Measurements from ENCODE around the gene MICOS13. TPM values are rescaled to one million over a fixed set of nuclear protein-coding genes. Genes with fewer than 3 reads are reported as not detected.

MICOS13 gene
- total RNA-seq (53.0 and 55.3 TPM in 2 replicates), polyA plus RNA-seq (86.1 and 115 TPM in 2 replicates), polyA minus RNA-seq (11.8 and 15.2 TPM in 2 replicates), Bru-seq, nascent RNA (percentile 59 among the genes with signal in this experiment), BruChase-seq, experiment 1, labeled RNA remaining after a 6-hour chase (percentile 54 among the genes with signal in this experiment), BruChase-seq, experiment 2, labeled RNA remaining after a 2-hour chase (percentile 50 among the genes with signal in this experiment)
- 38.6 and 56.1 TPM in 2 replicates for polyA plus RNA-seq (2011; cell fraction: cytosol; rRNA removed)
- 12.5 and 16.9 TPM in 2 replicates for polyA plus RNA-seq (2011; cell fraction: nucleus; rRNA removed)
- 41.0 and 68.2 TPM in 2 replicates for polyA plus RNA-seq (2012)
- polyA minus RNA-seq (2011; cell fraction: cytosol; rRNA and poly(A)+ RNA removed) = 14.3 TPM
- polyA minus RNA-seq (2011; cell fraction: nucleus; rRNA and poly(A)+ RNA removed) = 2.9 and 4.7 TPM in 2 replicates
- long read RNA-seq, transcript C19orf70-204 (4 exons, 655 nt) = minor isoform, 11 of 282 reads
- long read RNA-seq, transcript C19orf70-201 (4 exons, 896 nt) = major isoform, 262 of 282 reads
- long read RNA-seq, partial matches to known transcripts = 3 of 282 reads
- long read RNA-seq, other reads (novel, unspliced or antisense) = 2 of 282 reads

DNA sequence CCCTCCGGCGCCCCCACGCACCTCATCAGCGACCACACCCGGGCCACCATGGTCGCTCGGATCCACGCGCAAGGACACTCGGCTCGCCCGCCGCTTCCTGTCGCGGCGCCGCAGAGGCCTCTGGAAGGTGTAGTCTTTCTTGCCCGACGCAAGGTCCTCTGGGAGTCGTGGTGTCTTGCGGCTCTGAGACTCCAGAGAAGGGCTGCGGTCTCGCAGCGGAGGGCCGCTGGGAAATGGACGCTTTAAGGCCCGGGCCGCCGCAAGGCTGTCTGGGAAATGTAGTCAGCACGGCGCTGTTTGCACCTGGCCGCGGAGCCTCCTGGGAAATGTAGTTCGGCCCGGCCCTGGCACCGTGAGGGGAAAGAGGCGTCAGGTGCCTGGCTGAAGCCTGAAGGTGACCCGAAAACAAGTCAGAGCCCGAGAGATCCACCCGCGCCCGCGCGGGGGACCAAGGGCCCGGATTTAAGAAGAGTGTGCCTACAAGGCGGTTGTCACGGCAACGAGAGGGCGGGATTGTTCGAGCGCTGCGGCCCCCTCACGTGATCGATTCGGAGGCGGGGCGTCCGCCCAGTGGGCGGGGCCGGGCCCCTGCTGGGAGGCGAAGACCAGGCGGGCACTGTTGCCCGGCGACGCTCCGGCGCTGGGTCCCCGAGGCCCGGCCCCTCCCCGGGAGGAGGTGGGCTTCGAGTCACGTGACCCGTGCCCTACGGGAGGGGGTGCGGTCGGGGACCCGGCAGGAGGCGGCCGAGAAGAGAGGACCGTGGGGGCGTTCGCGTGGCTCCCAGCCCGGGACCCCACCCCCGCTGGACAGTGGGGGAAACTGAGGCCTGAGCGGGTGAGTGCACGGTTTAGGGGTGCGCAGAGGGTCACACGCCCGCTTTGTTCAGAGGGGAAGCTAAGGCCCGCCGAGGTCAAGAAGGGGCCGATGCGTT, at the start of gene MICOS13, which contains the start of gene HSD11B1L:
MICOS13 (minus strand) TSS at position 80 of the 932 bp plus-strand sequence; CDS start at position 50, 30 bp downstream.
HSD11B1L (plus strand) TSS at position 591 of the 932 bp plus-strand sequence. CDS start 3,806 bp downstream, outside the sequence.
- FAIRE-seq (peak; percentile 99), DNase-seq (ENCODE audit: low read depth, low spot score) (peak; percentile 99)
- Histone ChIP-seq H3K4me1 (ENCODE audit: control insufficient read depth, extremely low read depth, insufficient read depth, low read length) (peaks cover 10% of the 10 kb centered on the region), H2AFZ (ENCODE audit: low read depth, low read length) (peak within 1 kb of the TSS; percentile 82), H4K20me1 (replicated peaks; ENCODE audit: control insufficient read depth, extremely low read depth, insufficient read depth, low read length) (no peaks in the 10 kb centered on the region), H3K27ac (ENCODE audit: insufficient read depth, low read depth, low read length) (peak within 1 kb of the TSS; percentile 83), H3K9me3 (replicated peaks; ENCODE audit: control insufficient read depth, insufficient read depth, low read length) (no peaks in the 10 kb centered on the region), H3K36me3 (ENCODE audit: control insufficient read depth in 2 of 2, extremely low read depth in 1 of 2, insufficient read depth in 2 of 2, low read length in 2 of 2) (peaks cover 0 to 5% of the 10 kb centered on the region in 2 experiments), H3K9ac (replicated peaks; ENCODE audit: extremely low read depth, insufficient read depth, low read length) (peak within 1 kb of the TSS; percentile 91), H3K4me3 (replicated peaks in 1 of 3; ENCODE audit: insufficient read depth in 1 of 3, low read depth in 1 of 3, low read length in 3 of 3) (peak within 1 kb of the TSS; percentile 65 to 91 (median 90)), H3K9me1 (replicated peaks; ENCODE audit: control insufficient read depth, extremely low read depth, insufficient read depth, low read length) (no peaks in the 10 kb centered on the region), H3K79me2 (ENCODE audit: control insufficient read depth, insufficient read depth, low read length) (peaks cover 9% of the 10 kb centered on the region), H3K27me3 (ENCODE audit: control insufficient read depth in 2 of 2, insufficient read depth in 2 of 2, low read length in 2 of 2) (no peaks in the 10 kb centered on the region), H3K4me2 (ENCODE audit: insufficient read depth, low read length) (peak within 1 kb of the TSS; percentile 91)
- ChIA-PET CTCF (interaction anchor here (1.0 kb wide), 1 partner anchor 9 kb away, joined by 4 read pairs; the partner anchor contains the start of gene RPL36), POLR2A (no interaction called here)
- BruUV-seq (replicated peaks) = no TSS peak
- intact Hi-C loops (cut with micrococcal nuclease) = loop anchor here (1.0 to 2.0 kb wide), 2 partner anchors 10 to 58 kb away; partner anchors contain the start of genes RPL36, SAFB and SAFB2
- TF ChIP-seq POLR2AphosphoS5 (IDR thresholded peaks at IDR 0.05; ENCODE audit: insufficient read depth, low read depth, low read length) (peak; percentile 84), POLR2A (IDR thresholded peaks at IDR 0.05; ENCODE audit: low read depth, low read length) (peak; percentile 88), MYC (IDR thresholded peaks at IDR 0.05; ENCODE audit: low read depth, low read length) (peak; percentile 24), EZH2 (IDR thresholded peaks at IDR 0.05; ENCODE audit: borderline replicate concordance, low read depth, low read length, severe bottlenecking) (no peak)
- TF ChIP-seq, protein P1, sequence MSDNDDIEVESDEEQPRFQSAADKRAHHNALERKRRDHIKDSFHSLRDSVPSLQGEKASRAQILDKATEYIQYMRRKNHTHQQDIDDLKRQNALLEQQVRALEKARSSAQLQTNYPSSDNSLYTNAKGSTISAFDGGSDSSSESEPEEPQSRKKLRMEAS (IDR thresholded peaks at IDR 0.05; ENCODE audit: insufficient read depth, insufficient read length) = peak; percentile 98
- dilution Hi-C loops (cut with MboI; ENCODE audit: extremely low pct_ligation_motif_present, low sequenced_read_pairs) = no loop called here
